ENCODE measurements around the gene TINCR.
"Not testable (repeated sequence)": the region's sequence is repeated elsewhere in the genome, so short reads cannot be mapped to it uniquely, and the experiment has no call there.

Gene TINCR

GRCh38 chr19:5558101-5558621, 9.6 kb downstream of the TINCR start:
- no peak for DNase-seq

DNA sequence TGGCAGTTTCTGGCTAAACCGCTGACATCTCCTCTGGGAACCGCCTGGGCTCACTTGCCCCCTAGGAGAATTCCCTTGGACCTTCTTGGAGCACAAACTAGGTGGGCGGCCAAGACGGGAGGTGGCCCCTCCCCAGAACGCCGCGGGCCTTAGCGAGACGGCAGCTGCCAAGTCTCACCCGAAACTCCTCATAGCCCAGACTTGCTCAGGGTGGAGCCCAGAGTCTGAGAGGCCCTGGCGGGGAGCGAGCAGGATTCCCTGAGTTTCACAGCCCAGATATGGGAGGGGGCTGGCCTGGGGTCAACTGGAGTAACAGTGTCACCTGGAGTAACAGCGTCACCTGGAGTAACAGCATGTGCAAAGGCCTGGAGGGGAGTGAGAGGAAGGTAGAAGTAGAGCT, 10.1 kb downstream of the TINCR start:
- DNase-seq, result no peak

DNA sequence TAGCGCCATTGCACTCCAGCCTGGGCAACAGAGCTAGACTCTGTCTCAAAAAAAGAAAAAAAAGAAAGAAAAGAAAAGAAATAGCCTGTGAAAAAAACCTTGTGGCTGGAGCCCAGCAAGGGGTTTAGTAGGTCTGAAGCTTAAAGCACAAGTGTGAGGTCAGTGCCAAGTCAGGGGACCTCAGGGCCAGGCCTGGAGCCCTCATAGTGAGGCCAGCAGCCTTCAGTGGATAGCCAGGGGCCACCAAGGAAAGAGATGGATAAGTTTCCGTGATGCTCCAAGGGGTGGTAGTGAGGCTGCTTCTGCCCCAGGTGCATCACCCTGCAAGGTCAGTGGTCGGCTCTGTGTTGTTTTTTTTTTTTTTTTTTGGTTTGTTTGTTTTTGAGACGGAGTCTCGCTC, 12.9 kb downstream of the TINCR start:
- DNase-seq, result no peak

DNA sequence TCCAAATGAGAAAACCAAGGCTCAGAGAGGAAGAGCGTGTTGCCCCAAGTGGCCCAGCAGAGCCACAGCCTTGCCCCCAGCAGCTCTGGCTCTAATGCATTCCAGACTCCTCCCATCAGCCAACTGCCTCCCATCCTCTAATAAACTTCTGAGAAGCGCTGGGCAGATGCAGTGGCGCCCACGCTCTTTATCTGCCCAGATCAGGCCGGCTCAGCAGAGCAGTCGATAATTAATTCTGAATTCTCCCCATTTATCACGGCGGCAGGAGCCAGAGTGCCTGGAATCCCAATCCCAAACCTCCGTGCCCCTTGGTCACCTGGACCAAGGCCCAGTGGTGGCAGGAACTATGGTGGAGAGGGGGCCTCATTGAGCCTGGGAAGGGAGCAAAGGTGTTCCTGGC, 13.9 kb downstream of the TINCR start:
- DNase-seq, result no peak

GRCh38 chr19:5547881-5548280, 19.9 kb downstream of the TINCR start:
- peak; percentile 14 to 29 for DNase-seq

GRCh38 chr19:5545984-5546383, 21.8 kb downstream of the TINCR start:
- DNase-seq, result no peak

- DNase-seq, result no peak
Observed at GRCh38 chr19:5545051-5545450, 22.7 kb downstream of the TINCR start.

GRCh38 chr19:5542665-5543064, 25.1 kb downstream of the TINCR start:
- DNase-seq, result no peak

DNA sequence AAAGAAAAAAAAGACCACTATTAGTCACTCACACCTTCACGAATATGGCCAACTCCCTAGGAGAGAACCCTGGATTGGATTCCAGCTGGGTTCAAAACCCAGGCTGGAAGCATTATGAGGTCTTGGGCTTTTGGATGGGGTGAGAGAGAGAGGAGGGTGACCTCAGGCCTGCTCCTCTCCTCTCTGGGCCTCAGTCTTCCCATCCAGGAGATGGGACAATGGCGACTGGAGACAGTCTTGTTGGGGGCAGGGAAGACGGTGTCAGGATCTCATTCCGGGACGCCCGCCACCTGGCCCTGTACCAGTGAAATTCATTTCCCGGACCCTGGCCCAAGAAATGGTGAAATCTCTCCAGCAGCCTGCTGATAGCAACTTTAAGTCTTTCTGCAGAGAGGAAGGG, 26.3 kb downstream of the TINCR start:
- DNase-seq, result no peak

GRCh38 chr19:5540208-5540607, 27.5 kb downstream of the TINCR start:
- DNase-seq, result no peak

DNA sequence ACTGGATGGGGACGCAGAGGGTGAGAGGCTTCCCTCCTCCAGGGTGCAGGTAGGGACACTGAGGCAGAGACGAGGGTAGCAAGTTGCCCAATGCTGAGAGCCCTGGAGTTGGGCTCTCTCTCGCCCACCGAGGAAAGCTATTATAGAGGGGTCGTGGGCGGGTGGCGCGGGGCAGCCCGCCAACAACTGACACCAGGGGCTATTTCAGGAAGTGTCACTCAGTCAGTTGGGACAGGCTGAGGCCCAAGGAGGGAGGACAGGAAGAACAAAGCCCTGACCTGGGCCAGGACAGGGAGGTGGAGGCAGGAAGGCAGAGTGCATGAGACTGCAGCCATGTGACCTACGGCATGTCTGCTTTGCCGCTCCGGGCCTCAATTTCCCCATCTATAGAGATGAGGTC, 29.9 kb downstream of the TINCR start:
- no peak for DNase-seq

- DNase-seq, result not testable (repeated sequence)
Observed at GRCh38 chr19:5536982-5537579, 30.7 kb downstream of the TINCR start.

DNA sequence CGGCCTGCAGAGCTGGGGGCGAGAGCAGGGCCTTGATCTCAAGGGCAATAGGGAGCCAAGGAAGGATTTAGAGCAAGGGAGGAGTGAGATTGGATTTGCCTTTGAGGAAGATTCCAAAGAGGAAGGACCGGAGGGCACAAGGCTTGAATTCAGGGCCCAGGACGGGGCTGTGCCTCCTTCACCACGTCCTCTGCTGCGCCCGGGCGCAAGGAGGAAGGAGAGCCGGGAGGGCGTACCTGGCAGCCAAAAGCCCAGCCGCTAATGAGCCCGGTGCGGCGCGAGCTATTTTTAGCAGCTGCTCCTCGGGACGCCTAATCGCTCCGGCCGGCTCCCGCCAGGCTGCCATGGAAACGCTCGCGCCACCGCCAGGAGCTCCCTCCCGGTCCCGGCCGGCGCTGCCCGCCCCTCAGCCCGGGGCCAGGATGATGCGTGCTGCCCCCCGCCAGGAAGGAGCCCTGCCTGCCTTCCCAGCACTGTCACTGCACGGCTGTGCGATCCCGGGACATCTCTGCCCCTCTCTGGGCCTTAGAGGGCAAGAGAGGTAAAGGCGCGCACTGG, 31.3 kb downstream of the TINCR start:
- no peak for DNase-seq

GRCh38 chr19:5534787-5535586, 32.8 kb downstream of the TINCR start:
- no peak for DNase-seq

- no peak for DNase-seq
Observed at GRCh38 chr19:5533257-5533656, 34.5 kb downstream of the TINCR start.

DNA sequence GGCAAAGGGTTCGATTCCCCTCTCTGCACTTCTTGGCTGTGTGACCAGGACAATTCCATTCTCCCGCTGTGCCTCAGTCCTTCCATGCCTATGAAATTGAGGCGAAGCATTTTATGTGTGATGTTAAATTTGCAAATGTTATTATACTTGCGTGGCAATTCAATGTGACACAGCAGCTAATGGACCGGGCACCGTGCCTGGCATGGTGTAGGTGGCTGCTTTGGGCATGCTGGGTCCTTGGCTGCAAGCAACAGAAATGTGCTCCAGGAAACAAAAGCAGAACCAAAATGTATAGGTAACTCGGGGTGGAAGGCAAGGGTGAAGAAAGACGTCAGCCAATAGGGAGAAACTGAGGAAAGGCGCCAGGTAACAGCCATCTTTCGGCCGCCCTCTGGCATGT, 37.1 kb downstream of the TINCR start:
- DNase-seq, result no peak

DNA sequence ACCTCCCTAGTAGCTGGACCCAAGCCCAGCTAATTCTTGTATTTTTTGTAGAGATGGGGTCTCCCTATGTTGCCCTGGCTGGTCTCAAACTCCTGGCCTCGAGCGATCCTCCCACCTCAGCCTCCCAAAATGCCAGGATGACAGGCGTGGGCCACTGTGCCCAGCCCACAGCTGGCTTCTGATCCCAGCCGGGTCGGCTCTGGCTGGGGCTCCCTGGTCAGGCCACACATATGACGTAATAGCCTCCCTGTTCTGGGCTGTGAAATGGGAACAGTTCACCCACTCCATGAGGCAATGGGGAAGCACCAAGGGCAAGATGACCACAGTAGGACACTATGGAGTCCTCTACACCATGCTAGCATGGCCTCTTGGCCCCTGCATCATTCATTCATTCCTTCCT, 41.1 kb downstream of the TINCR start:
- no peak for DNase-seq

- DNase-seq, result no peak
Observed at GRCh38 chr19:5524081-5524480, 43.7 kb downstream of the TINCR start.

DNA sequence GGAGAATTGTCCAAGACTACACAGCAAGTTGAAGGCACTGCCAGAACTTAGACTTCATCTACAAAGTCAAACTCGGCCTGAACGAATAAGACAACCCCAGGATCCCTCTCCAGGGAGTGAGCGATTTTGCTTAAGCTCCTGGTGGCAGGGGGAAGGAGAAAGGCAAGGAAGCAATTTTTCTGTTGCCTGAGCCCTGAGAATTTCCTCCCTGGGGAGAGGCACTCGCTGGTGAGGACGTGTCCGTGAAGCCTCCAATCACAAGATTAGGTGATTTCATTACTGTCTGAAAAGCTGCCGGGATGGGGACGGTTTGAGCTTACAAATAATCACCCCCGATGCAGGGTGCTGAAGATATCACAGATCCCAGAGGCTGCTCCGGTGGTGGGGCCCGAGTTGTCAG, 45.6 kb downstream of the TINCR start:
- no peak for DNase-seq

DNA sequence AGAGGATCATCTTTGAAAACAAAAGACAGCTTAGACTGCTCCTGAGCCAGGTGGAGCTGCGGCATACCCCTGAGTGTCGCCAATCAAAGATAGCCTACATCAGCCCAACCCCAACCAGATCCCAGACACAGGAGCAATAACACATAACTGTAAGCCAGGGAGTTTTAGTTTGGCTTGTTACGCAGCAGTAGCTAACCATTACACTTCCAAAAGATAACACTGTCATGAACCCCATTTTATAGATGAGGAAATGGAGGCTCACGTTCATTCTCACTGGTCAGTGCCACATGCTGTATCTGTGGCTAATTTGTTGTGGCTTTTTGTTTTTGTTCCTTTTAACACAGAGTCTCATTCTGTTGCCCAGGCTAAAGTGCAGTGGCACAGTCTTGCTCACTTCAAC, 47.3 kb downstream of the TINCR start:
- no peak for DNase-seq

DNA sequence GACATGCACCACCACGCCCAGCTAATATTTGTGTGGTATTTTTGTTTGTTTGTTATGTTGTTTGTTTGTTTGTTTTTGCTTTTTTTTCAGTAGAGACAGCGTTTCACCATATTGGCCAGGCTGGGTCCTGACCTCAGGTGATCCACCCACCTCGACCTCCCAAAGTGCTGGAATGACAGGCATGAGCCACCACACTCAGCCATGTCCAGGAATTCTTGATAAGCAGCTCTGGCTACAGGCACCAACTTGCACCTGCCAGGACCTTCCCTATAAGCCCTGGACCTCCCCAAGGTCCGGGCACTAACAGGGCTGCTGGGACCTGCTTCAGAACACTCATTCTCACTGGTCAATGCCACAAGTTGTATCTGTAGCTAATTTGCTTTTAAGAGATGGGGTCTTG, 48.7 kb downstream of the TINCR start:
- no peak for DNase-seq

GRCh38 chr19:5515737-5516136, 52.0 kb downstream of the TINCR start:
- DNase-seq, result no peak

GRCh38 chr19:5514001-5514400, 53.8 kb downstream of the TINCR start:
- DNase-seq, result no peak

DNA sequence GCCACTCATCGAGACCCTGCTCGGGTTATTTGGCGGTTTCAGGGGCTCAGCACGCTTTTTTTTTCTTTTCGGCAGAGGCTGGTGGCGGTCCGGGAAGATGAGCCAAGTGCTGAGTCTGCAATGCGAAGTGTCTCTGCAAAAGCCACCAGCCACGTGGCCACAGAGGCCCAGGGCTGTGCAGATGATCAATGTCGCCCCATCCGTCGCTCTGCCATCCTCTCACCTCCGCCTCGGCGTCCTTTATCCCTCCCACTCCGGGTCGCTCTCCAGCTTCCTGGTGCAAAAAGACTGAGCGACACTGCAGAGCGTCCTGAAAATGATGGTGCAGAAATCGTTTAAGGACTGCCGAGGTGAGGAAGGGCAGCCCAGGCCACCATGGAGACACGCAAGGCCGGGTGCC, 55.0 kb downstream of the TINCR start:
- no peak for DNase-seq

All from AML-193 (cell line).